Lung (tissue), 12 donors: ENCODE measurements around the gene TMEM62. TPM values are rescaled to one million over a fixed set of nuclear protein-coding genes. Genes with fewer than 3 reads are reported as not detected.
A peak's percentile ranks its signal among the peaks of the same experiment; 100 is the strongest.
"Not testable (repeated sequence)": the region's sequence is repeated elsewhere in the genome, so short reads cannot be mapped to it uniquely, and the experiment has no call there.

ENCODE experiments used
- ATAC-seq: fragments of 200-7000 bp; cut with Tn5 transposase; one replicate; pipeline ENCODE4 v1.9.1; 2020; ENCODE audit warnings: moderate number of reproducible peaks; ENCODE audit not compliant: insufficient read depth, low FRiP score
- DNase-seq, 3 donors: peaks; one replicate each; pipeline ENCODE4 v3.0.0-alpha.2; 2013 to 2017
- H3K27ac ChIP-seq, 2 donors: one replicate each; pipeline ENCODE4 v1.5.1; 2013; ENCODE audit warnings: mild to moderate bottlenecking in 2 of 2, moderate library complexity in 2 of 2, control low read depth in 1 of 2, inconsistent platforms in 1 of 2, low read depth in 1 of 2, low read length in 1 of 2
- H3K27me3 ChIP-seq, 3 donors: one replicate each; pipeline ENCODE4 v1.5.1; 2013; ENCODE audit warnings: low read length in 2 of 3; ENCODE audit not compliant: control insufficient read depth in 3 of 3, insufficient read depth in 3 of 3
- H3K36me3 ChIP-seq, 4 donors: one replicate each; pipeline ENCODE4 v1.5.1; 2013; ENCODE audit warnings: low read length in 4 of 4, mild to moderate bottlenecking in 1 of 4, moderate library complexity in 1 of 4; ENCODE audit not compliant: control insufficient read depth in 4 of 4, insufficient read depth in 4 of 4
- H3K4me1 ChIP-seq, 5 donors: one replicate each; pipeline ENCODE4 v1.5.1; 2013; ENCODE audit warnings: low read length in 5 of 5, mild to moderate bottlenecking in 2 of 5, moderate library complexity in 1 of 5; ENCODE audit not compliant: control insufficient read depth in 5 of 5, insufficient read depth in 5 of 5
- H3K4me3 ChIP-seq: one replicate; pipeline ENCODE4 v1.5.1; 2013; ENCODE audit warnings: mild to moderate bottlenecking, control low read depth, moderate library complexity
- H3K9ac ChIP-seq, 2 donors: one replicate each; pipeline ENCODE4 v1.5.1; 2013; ENCODE audit warnings: low read length in 2 of 2, control low read depth in 1 of 2; ENCODE audit not compliant: insufficient read depth in 1 of 2
- H3K9me3 ChIP-seq, 4 donors: one replicate each; pipeline ENCODE4 v1.5.1; 2013; ENCODE audit warnings: low read length in 3 of 4, mild to moderate bottlenecking in 1 of 4, moderate library complexity in 1 of 4; ENCODE audit not compliant: control insufficient read depth in 4 of 4, insufficient read depth in 3 of 4
- CTCF ChIP-seq: IDR thresholded peaks from 2 replicates; pipeline ENCODE4 v1.5.1; 2012; ENCODE audit warnings: mild to moderate bottlenecking; ENCODE audit errors: control extremely low read depth, extremely low read depth
- WGBS, 2 donors: extraction: QIAGEN DNeasy Blood & Tissue Kit; methylation state at CpG; one replicate each; pipeline ENCODE4 v1.1.7; 2013; 5-methylcytosine and 5-hydroxymethylcytosine counted together
- polyA plus RNA-seq, 2 donors: library from polyadenylated mRNA; stranded (reverse); fragments of 200-250 nt; gene quantifications; one replicate each; pipeline ENCODE4 v1.2.1, GENCODE V29; 2013
- total RNA-seq, 2 donors: library from RNA; depleted of rRNA in 1 of 2; stranded (reverse); fragments of >200 nt in 1 of 2; gene quantifications; one replicate each; pipeline ENCODE4 v1.2.1, GENCODE V29; 2014 to 2021
- donor health status: control.
- donor health status: control.
- donor health status: Bipolar disorder and iron deficiency.
- donor health status: healthy.
- donor health status: DM: yes; HTN: yes; CAD: no.

Gene TMEM62
- total and polyA plus RNA-seq, 4 donors = 15.1 to 25.7 (median 21.6) TPM

- DNase-seq = no peak
- peaks cover 0 to 3% (median 0%) of the 10 kb centered on the region in 3 donors for H3K27me3 ChIP-seq
- ATAC-seq = no peak
- no peak overlapping the region for H3K4me3 ChIP-seq
- no peak overlapping the region for H3K27ac ChIP-seq
- H3K9me3 ChIP-seq = no peaks in the 10 kb centered on the region
- H3K4me1 ChIP-seq = peaks cover 0 to 4% (median 0%) of the 10 kb centered on the region in 5 donors
- no peak for TF ChIP-seq CTCF
- 82 to 90% methylated on average over 3 of the region's 3 CpGs for WGBS, 2 donors
- no peak overlapping the region for H3K9ac ChIP-seq
- H3K36me3 ChIP-seq = no peaks in the 10 kb centered on the region
These were observed 8.2 kb upstream of the TMEM62 start for GRCh38 chr15:43125100-43125661.

- Histone ChIP-seq H3K4me3 (no peak overlapping the region), H3K36me3 (no peaks in the 10 kb centered on the region), H3K27ac (no peak overlapping the region), H3K9ac (no peak overlapping the region), H3K4me1 (peaks cover 0 to 4% (median 0%) of the 10 kb centered on the region in 5 donors), H3K9me3 (no peaks in the 10 kb centered on the region), H3K27me3 (peaks cover 0 to 3% (median 0%) of the 10 kb centered on the region in 3 donors)
- TF ChIP-seq CTCF = no peak
- WGBS, 2 donors = 37 to 67% methylated on average over 6 of the region's 6 CpGs
- ATAC-seq (no peak), DNase-seq (no peak)
These were observed 7.0 kb upstream of the TMEM62 start for GRCh38 chr15:43126356-43126755.

GRCh38 chr15:43127752-43128151 is 5.6 kb upstream of the TMEM62 start:
- peak in 2 of 3 donors; percentile 71 to 86 for DNase-seq
- 15 to 37% methylated on average over 2 of the region's 2 CpGs for WGBS, 2 donors

GRCh38 chr15:43128174-43128979 is 5.0 kb upstream of the TMEM62 start:
- H3K27me3 ChIP-seq, H3K9me3 ChIP-seq, H3K4me1 ChIP-seq, ATAC-seq, H3K27ac ChIP-seq, H3K36me3 ChIP-seq, H3K4me3 ChIP-seq, DNase-seq, H3K9ac ChIP-seq: not testable (repeated sequence)
- WGBS, 2 donors = 52 to 65% methylated on average over 10 of the region's 10 CpGs

More at GRCh38 chr15:43127752-43128151, 5.6 kb upstream of the TMEM62 start:
- H3K4me3 ChIP-seq = no peak overlapping the region
- H3K9me3 ChIP-seq = no peaks in the 10 kb centered on the region
- peaks cover 0 to 5% (median 0%) of the 10 kb centered on the region in 3 donors for H3K27me3 ChIP-seq
- H3K9ac ChIP-seq = no peak overlapping the region
- peaks cover 0 to under 1% (median 0%) of the 10 kb centered on the region in 5 donors for H3K4me1 ChIP-seq
- TF ChIP-seq CTCF = no peak
- ATAC-seq = peak; percentile 8
- H3K27ac ChIP-seq = no peak overlapping the region
- H3K36me3 ChIP-seq = no peaks in the 10 kb centered on the region
